PC-9 (cell line): ENCODE measurements around the gene MEAF6.

Source experiments
- CTCF ChIP-seq: fragments of 200-600 bp; sonication (generic); conservative IDR thresholded peaks from 2 replicates; pipeline ENCODE4 v1.6.1; 2017; ENCODE audit warnings: mixed run types, antibody characterized with exemption, mild to moderate bottlenecking, moderate library complexity
- EZH2 ChIP-seq: fragments of 200-600 bp; sonication (generic); IDR thresholded peaks from 2 replicates; pipeline ENCODE4 v1.8.0; 2017; ENCODE audit warnings: antibody characterized with exemption, low read depth

- TF ChIP-seq CTCF (no peak), EZH2 (no peak)
Observed at GRCh38 chr1:37479255-37480124, 35.1 kb downstream of the MEAF6 start.
